Subcutaneous adipose tissue (tissue), 4 donors: ENCODE data around the gene NKD2. TPM values are rescaled to one million over a fixed set of nuclear protein-coding genes. Genes with fewer than 3 reads are reported as not detected.

Experiments used
- CTCF ChIP-seq: fragments of 450-650 bp; IDR thresholded peaks from one replicate; pipeline ENCODE4 v1.5.1; 2016; ENCODE audit warnings: low read depth, mild to moderate bottlenecking, control low read depth, antibody characterized with exemption, moderate library complexity
- small RNA-seq: library from RNA; depleted of rRNA; stranded (forward); fragments of <200 nt; gene quantifications from one replicate; pipeline ENCODE3, GENCODE V24; 2016
- total RNA-seq, 4 donors: library from RNA; depleted of rRNA; stranded (reverse); fragments of >200 nt; gene quantifications; one replicate each; pipeline ENCODE4 v1.1.0, GENCODE V29; 2016

Gene NKD2
- total RNA-seq, 4 donors from 2014 or later, result 1.1 TPM; not detected in 3

GRCh38 chr5:1085391-1085790, 76.8 kb downstream of the NKD2 start:
- TF ChIP-seq CTCF, result no peak

DNA sequence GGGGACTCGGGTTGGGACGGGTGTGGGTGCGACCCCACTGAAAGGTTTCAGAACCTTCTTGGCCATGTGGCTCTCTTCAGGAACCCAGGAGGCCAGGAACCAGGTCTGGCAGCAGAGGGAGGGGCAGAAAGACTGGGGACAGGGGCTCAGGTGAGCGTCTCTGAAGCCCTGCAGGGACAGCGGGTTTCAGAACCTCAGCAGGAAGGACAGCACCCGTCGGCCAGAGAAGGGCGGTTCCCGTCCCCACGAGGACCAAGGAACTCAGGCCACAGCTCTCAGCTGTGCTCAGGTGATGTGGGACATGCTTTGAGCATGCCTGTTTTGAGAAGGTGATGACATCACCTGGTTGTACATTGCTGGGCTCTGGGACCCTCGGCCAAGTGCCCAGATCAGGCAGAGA, 77.5 kb downstream of the NKD2 start:
- TF ChIP-seq CTCF, result no peak

- TF ChIP-seq CTCF, result no peak
These were observed 78.3 kb downstream of the NKD2 start for GRCh38 chr5:1086871-1087270.

DNA sequence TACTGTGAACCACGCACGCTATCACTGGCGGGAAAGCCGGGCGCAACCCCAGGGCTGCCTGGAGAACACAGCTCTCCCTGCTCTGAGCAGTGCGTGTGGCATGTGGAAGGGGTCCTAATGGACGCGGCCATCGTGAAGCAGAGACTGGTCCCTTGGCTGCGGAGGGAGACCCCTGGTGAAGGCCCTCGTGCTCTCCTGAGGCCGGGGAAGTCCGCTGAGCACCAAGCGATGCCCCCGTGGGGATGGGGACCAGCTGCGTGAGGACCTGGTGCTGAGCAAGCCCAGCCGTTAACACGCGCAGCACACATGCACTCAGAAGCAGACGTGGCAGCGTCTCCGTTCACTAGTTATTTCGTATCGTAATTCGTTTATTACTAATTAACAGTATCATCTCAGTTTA, 78.8 kb downstream of the NKD2 start:
- no peak for TF ChIP-seq CTCF

- TF ChIP-seq CTCF, result no peak
These were observed 79.4 kb downstream of the NKD2 start for GRCh38 chr5:1088031-1088430.

Small RNA genes lying within 50 kb of the gene (small RNA-seq; reads per million reads assigned to genes)
- gene MIR4635, result not detected

Other genes with a start within 250 kb of the NKD2 start
- 1 to 10 TPM in 1 of 4 donors, under 1 TPM in 3; 0.19 to 2.3 (median 0.39) TPM for gene ZDHHC11B, start 224.1 kb upstream of the NKD2 start, total RNA-seq
- 1 to 10 TPM in 2 of 4 donors, under 1 TPM in 2; 0.88 to 4.5 (median 1.3) TPM for gene ZDHHC11, start 157.8 kb upstream of the NKD2 start, total RNA-seq
- gene BRD9, start 116.0 kb upstream of the NKD2 start, total RNA-seq, result 10 to 100 TPM; 22.6 to 34.5 (median 29.8) TPM
- gene TRIP13, start 115.9 kb upstream of the NKD2 start, total RNA-seq, result 1 to 10 TPM in 2 of 4 donors, under 1 TPM in 1, not detected in 1; 0.75 to 2.4 (median 1.5) TPM
- gene SLC12A7, start 103.3 kb downstream of the NKD2 start, total RNA-seq, result 10 to 100 TPM; 12.9 to 34.3 (median 20.7) TPM
- not detected for gene SLC6A19, start 192.8 kb downstream of the NKD2 start, total RNA-seq
- gene SLC6A18, start 216.6 kb downstream of the NKD2 start, total RNA-seq, result not detected